H7 (cell line): ENCODE results near the gene FASN. TPM values are rescaled to one million over a fixed set of nuclear protein-coding genes. Genes with fewer than 3 reads are reported as not detected.

Experiments used
- DNase-seq: peaks from one replicate; pipeline ENCODE4 v3.0.0; 2012
- H3K27me3 ChIP-seq: 2 replicates; pipeline ENCODE4 v1.6.0; 2011; ENCODE audit warnings: mild to moderate bottlenecking, low read length; ENCODE audit not compliant: control insufficient read depth, insufficient read depth
- H3K36me3 ChIP-seq: replicated peaks from 2 replicates; pipeline ENCODE4 v1.5.1; 2011; ENCODE audit warnings: low read length; ENCODE audit not compliant: control insufficient read depth, insufficient read depth
- H3K4me3 ChIP-seq: 2 replicates; pipeline ENCODE4 v1.5.1; 2011; ENCODE audit warnings: low read depth, mild to moderate bottlenecking, control low read depth, low read length, moderate library complexity; ENCODE audit not compliant: insufficient read depth
- total RNA-seq: library from RNA; depleted of rRNA; stranded (reverse); fragments of >200 nt; shearing (Covaris generic); gene quantifications from 2 replicates; pipeline ENCODE4 v1.2.3, GENCODE V29; 2014; rRNA removed

Gene FASN
- total RNA-seq, 1 experiment from 2014 or later, result 201 TPM

- H3K36me3 ChIP-seq, result no peaks in the 10 kb centered on the region
- no peaks in the 10 kb centered on the region; the same call in 1 of the 2 replicates for H3K27me3 ChIP-seq
- H3K4me3 ChIP-seq, result no peak overlapping the region
- DNase-seq, result no peak
Observed at GRCh38 chr17:82035488-82035887, 62.5 kb downstream of the FASN start.

GRCh38 chr17:82034371-82035011, 63.5 kb downstream of the FASN start:
- Histone ChIP-seq H3K4me3 (no peak overlapping the region), H3K36me3 (no peaks in the 10 kb centered on the region), H3K27me3 (no peaks in the 10 kb centered on the region; the same call in 1 of the 2 replicates)
- DNase-seq, result no peak

- Histone ChIP-seq H3K4me3 (no peak overlapping the region), H3K36me3 (no peaks in the 10 kb centered on the region), H3K27me3 (no peaks in the 10 kb centered on the region; the same call in 1 of the 2 replicates)
- DNase-seq, result no peak
Observed at GRCh38 chr17:82033359-82034085, 64.5 kb downstream of the FASN start.

GRCh38 chr17:82031885-82032627, 66.0 kb downstream of the FASN start:
- Histone ChIP-seq H3K4me3 (peak overlapping the region; percentile 64), H3K36me3 (peaks cover 3% of the 10 kb centered on the region), H3K27me3 (no peaks in the 10 kb centered on the region; the same call in 1 of the 2 replicates)
- DNase-seq, result peak; percentile 97

GRCh38 chr17:82031303-82031884, 66.6 kb downstream of the FASN start, which contains the start of gene RAC3:
RAC3 (plus strand) TSS chr17:82031678; CDS start chr17:82031762, 84 bp downstream.
- peaks cover 4% of the 10 kb centered on the region for H3K36me3 ChIP-seq
- peak within 1 kb of the TSS; percentile 64 for H3K4me3 ChIP-seq
- peak; percentile 94 for DNase-seq

GRCh38 chr17:82030470-82031302, 67.3 kb downstream of the FASN start:
- no peaks in the 10 kb centered on the region; the same call in 1 of the 2 replicates for H3K27me3 ChIP-seq
- H3K4me3 ChIP-seq, result peak overlapping the region; percentile 60
- peak; percentile 97 for DNase-seq
- peaks cover 6% of the 10 kb centered on the region for H3K36me3 ChIP-seq

More at GRCh38 chr17:82031303-82031884, 66.6 kb downstream of the FASN start, which contains the start of gene RAC3:
- H3K27me3 ChIP-seq, result no peaks in the 10 kb centered on the region; the same call in 1 of the 2 replicates

GRCh38 chr17:82029990-82030469, 68.0 kb downstream of the FASN start:
- no peak overlapping the region; the same call in 1 of the 2 replicates for H3K4me3 ChIP-seq
- H3K36me3 ChIP-seq, result peaks cover 6% of the 10 kb centered on the region
- H3K27me3 ChIP-seq, result no peaks in the 10 kb centered on the region; the same call in 1 of the 2 replicates
- no peak for DNase-seq

GRCh38 chr17:82029391-82029790, 68.6 kb downstream of the FASN start:
- no peak for DNase-seq
- Histone ChIP-seq H3K4me3 (no peak overlapping the region), H3K27me3 (no peaks in the 10 kb centered on the region; the same call in 1 of the 2 replicates), H3K36me3 (peaks cover 6% of the 10 kb centered on the region)

- no peak overlapping the region for H3K4me3 ChIP-seq
- no peaks in the 10 kb centered on the region; the same call in 1 of the 2 replicates for H3K27me3 ChIP-seq
- DNase-seq, result no peak
- peaks cover 6% of the 10 kb centered on the region for H3K36me3 ChIP-seq
Observed at GRCh38 chr17:82028966-82029365, 69.1 kb downstream of the FASN start.

Other genes with a start within 250 kb of the FASN start
- 421 and 528 TPM in 2 replicates for gene P4HB, start 237.7 kb downstream of the FASN start, total RNA-seq
- 127 and 158 TPM in 2 replicates for gene ARHGDIA, start 226.9 kb downstream of the FASN start, total RNA-seq
- 195 and 271 TPM in 2 replicates for gene ALYREF, start 206.7 kb downstream of the FASN start, total RNA-seq
- gene ANAPC11, start 206.5 kb downstream of the FASN start, total RNA-seq, result 269 and 274 TPM in 2 replicates
- gene NPB, start 196.0 kb downstream of the FASN start, total RNA-seq, result 0.85 and 0.94 TPM in 2 replicates
- gene PCYT2, start 186.8 kb downstream of the FASN start, total RNA-seq, result 21.0 and 37.0 TPM in 2 replicates
- 19.0 and 21.4 TPM in 2 replicates for gene SIRT7, start 180.1 kb downstream of the FASN start, total RNA-seq
- gene MAFG, start 170.5 kb downstream of the FASN start, total RNA-seq, result 27.0 and 31.7 TPM in 2 replicates
- 267 and 298 TPM in 2 replicates for gene PYCR1, start 160.9 kb downstream of the FASN start, total RNA-seq
- gene MYADML2, start 151.0 kb downstream of the FASN start, total RNA-seq, result 0.24 and 0.30 TPM in 2 replicates
- gene NOTUM, start 137.0 kb downstream of the FASN start, total RNA-seq, result 2.0 and 2.3 TPM in 2 replicates
- gene ASPSCR1, start 120.6 kb downstream of the FASN start, total RNA-seq, result 62.1 and 65.8 TPM in 2 replicates
- gene CENPX, start 75.4 kb downstream of the FASN start, total RNA-seq, result 171 and 247 TPM in 2 replicates
- gene LRRC45, start 74.9 kb downstream of the FASN start, total RNA-seq, result 45.2 and 46.5 TPM in 2 replicates
- gene RAC3, start 66.6 kb downstream of the FASN start, total RNA-seq, result 155 and 175 TPM in 2 replicates
- 72.7 and 110 TPM in 2 replicates for gene DCXR, start 60.5 kb downstream of the FASN start, total RNA-seq
- gene RFNG, start 46.4 kb downstream of the FASN start, total RNA-seq, result 43.0 and 50.8 TPM in 2 replicates
- gene GPS1, start 46.3 kb downstream of the FASN start, total RNA-seq, result 205 and 248 TPM in 2 replicates
- 114 and 129 TPM in 2 replicates for gene DUS1L, start 32.4 kb downstream of the FASN start, total RNA-seq
- 3.7 and 6.0 TPM in 2 replicates for gene CCDC57, start 114.6 kb upstream of the FASN start, total RNA-seq
- 31.2 and 52.0 TPM in 2 replicates for gene SLC16A3, start 130.8 kb upstream of the FASN start, total RNA-seq
- 31.7 and 37.3 TPM in 2 replicates for gene CSNK1D, start 175.5 kb upstream of the FASN start, total RNA-seq
- gene CD7, start 219.4 kb upstream of the FASN start, total RNA-seq, result 0.38 and 1.7 TPM in 2 replicates
- gene SECTM1, start 235.5 kb upstream of the FASN start, total RNA-seq, result 0.44 and 0.94 TPM in 2 replicates